K562 (cell line): Measurements from ENCODE around the gene NUP62. TPM values are rescaled to one million over a fixed set of nuclear protein-coding genes. Genes with fewer than 3 reads are reported as not detected.

Experiments used
- HDAC2 ChIP-seq: fragments of 450-650 bp; IDR thresholded peaks from 2 replicates; pipeline ENCODE4 v1.6.1; 2016; ENCODE audit warnings: mild to moderate bottlenecking
- KDM5B ChIP-seq: fragments of 200-600 bp; sonication (generic); IDR thresholded peaks from 2 replicates; pipeline ENCODE4 v1.6.1; 2012; ENCODE audit warnings: low read depth, mild to moderate bottlenecking, moderate library complexity, low read length, control low read depth, inconsistent platforms; ENCODE audit not compliant: insufficient replicate concordance
- KHSRP ChIP-seq: fragments of 450-650 bp; IDR thresholded peaks from 2 replicates; pipeline ENCODE4 v1.6.1; 2017
- POLR2G ChIP-seq: fragments of 200-400 bp; formaldehyde crosslinking; IDR thresholded peaks from 2 replicates; pipeline ENCODE4 v1.6.1; 2017; ENCODE audit warnings: low read depth, mild to moderate bottlenecking, antibody characterized with exemption, low read length, moderate library complexity
- SMAD4 ChIP-seq: fragments of 250-450 bp; sonication (Bioruptor Pico); conservative IDR thresholded peaks from 2 replicates; pipeline ENCODE4 v1.8.0; 2021; ENCODE audit warnings: inconsistent platforms, mild to moderate bottlenecking, moderate library complexity
- ZBTB7A ChIP-seq: IDR thresholded peaks from 2 replicates; pipeline ENCODE4 v1.6.1; 2011; ENCODE audit warnings: low read depth, mild to moderate bottlenecking, low read length, moderate library complexity, borderline replicate concordance; ENCODE audit not compliant: control insufficient read depth
- ZNF165 ChIP-seq: fragments of 250-450 bp; sonication (Bioruptor Pico); IDR thresholded peaks from 2 replicates; pipeline ENCODE4 v1.4.0; 2020; ENCODE audit warnings: borderline replicate concordance
- polyA plus RNA-seq, 8 experiments: library from polyadenylated mRNA; depleted of rRNA in 4 of 8; stranded (reverse) in 5 of 8; unstranded in 3 of 8; fragments of >200 nt; fragmentation: Nextera tagmentation in 2 of 8; fragmentation: Illumina TruSeq in 1 of 8; extraction: Ambion mirVana in 2 of 8; extraction: Trizol in 1 of 8; gene quantifications; 2 replicates each; pipeline versions ENCODE4 v1.2.1 to v1.2.3, GENCODE V29; 2011 to 2014; ENCODE audit warnings: inconsistent platforms in 1 of 8, missing spikeins in 1 of 8
- total RNA-seq, 7 experiments: library from RNA; depleted of rRNA in 6 of 7; stranded (reverse); fragments of >200 nt in 6 of 7; fragmentation: Illumina TruSeq in 2 of 7; extraction: Trizol in 2 of 7; gene quantifications; 2 replicates each; pipeline versions ENCODE4 v1.2.1 to v1.2.3, GENCODE V29; 2011 to 2021; ENCODE audit warnings: low replicate concordance in 1 of 7
- TF ChIP-seq, protein P1 (sequence below): sonication (generic); formaldehyde crosslinking; IDR thresholded peaks from 2 replicates; pipeline ENCODE4 v1.8.1; 2022; ENCODE audit warnings: missing genetic modification reagents
- TF ChIP-seq, protein P2 (sequence below), 2 experiments: fragments of 450-650 bp; IDR thresholded peaks; 2 replicates each; pipeline ENCODE4 v1.6.1; 2016
- TF ChIP-seq, protein P3 (sequence below): fragments of 450-650 bp; formaldehyde crosslinking; IDR thresholded peaks from 2 replicates; pipeline ENCODE4 v1.4.0; 2022; ENCODE audit warnings: mild to moderate bottlenecking, moderate library complexity

The NUP62 gene
- total and polyA plus RNA-seq, 9 of the 15 experiments (the other 6 are each of a cell fraction or from before 2014, with no cell fraction given): 16.9 to 109 (median 66.0) TPM

DNA sequence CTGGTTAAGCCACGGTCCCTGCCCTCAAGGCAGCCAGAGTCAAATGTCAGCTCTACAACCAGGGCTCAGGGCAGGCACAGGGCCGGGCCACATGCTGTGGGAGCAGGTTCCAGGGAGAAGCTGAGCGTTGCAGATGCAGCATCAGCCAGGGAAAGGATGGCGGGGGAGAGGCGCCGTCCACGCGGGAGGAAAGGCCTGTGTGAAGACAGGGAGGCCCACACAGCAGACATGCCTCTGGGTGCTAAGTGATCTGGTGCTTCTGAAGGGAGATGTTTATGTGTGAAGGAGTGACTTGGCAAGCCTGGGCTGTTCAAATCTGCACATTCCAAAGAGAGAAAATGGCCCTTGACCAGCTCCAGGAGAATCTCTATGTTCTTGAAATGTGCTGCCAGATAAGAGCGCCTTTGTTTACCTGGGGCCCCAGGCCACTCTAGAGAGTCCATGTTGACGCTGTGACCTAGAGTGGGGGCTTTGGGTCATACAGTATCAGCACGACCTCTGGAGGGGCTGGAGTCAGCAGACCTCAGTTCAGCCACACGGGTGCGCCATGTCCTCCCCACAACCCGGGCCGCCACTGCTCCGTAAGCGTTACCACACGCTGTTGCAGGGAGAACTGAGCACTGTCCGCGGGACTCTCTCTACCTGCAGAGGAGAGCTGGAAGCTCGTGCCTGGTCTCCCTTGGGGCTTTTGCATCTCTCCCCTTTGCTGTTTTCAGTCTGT lies 16.2 kb downstream of the NUP62 start (continued):
- TF ChIP-seq, protein P1, sequence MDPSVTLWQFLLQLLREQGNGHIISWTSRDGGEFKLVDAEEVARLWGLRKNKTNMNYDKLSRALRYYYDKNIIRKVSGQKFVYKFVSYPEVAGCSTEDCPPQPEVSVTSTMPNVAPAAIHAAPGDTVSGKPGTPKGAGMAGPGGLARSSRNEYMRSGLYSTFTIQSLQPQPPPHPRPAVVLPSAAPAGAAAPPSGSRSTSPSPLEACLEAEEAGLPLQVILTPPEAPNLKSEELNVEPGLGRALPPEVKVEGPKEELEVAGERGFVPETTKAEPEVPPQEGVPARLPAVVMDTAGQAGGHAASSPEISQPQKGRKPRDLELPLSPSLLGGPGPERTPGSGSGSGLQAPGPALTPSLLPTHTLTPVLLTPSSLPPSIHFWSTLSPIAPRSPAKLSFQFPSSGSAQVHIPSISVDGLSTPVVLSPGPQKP (CRISPR knock-in tag): no peak
- TF ChIP-seq, protein P2, sequence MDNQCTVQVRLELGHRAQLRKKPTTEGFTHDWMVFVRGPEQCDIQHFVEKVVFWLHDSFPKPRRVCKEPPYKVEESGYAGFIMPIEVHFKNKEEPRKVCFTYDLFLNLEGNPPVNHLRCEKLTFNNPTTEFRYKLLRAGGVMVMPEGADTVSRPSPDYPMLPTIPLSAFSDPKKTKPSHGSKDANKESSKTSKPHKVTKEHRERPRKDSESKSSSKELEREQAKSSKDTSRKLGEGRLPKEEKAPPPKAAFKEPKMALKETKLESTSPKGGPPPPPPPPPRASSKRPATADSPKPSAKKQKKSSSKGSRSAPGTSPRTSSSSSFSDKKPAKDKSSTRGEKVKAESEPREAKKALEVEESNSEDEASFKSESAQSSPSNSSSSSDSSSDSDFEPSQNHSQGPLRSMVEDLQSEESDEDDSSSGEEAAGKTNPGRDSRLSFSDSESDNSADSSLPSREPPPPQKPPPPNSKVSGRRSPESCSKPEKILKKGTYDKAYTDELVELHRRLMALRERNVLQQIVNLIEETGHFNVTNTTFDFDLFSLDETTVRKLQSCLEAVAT (IDR thresholded peaks at IDR 0.05): peak in 1 of 2 experiments; percentile 41; a peak in 1 of 4 replicates
- TF ChIP-seq SMAD4 (CRISPR knock-in tag) (no peak), KHSRP (no peak), POLR2G (peak; percentile 39), HDAC2 (no peak), KDM5B (no peak), ZNF165 (CRISPR knock-in tag) (no peak), ZBTB7A (peak; percentile 66; the same call in 1 of the 2 replicates)
- TF ChIP-seq, protein P3, sequence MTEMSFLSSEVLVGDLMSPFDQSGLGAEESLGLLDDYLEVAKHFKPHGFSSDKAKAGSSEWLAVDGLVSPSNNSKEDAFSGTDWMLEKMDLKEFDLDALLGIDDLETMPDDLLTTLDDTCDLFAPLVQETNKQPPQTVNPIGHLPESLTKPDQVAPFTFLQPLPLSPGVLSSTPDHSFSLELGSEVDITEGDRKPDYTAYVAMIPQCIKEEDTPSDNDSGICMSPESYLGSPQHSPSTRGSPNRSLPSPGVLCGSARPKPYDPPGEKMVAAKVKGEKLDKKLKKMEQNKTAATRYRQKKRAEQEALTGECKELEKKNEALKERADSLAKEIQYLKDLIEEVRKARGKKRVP (CRISPR knock-in tag): no peak
